OCI-LY3 (cell line): ENCODE data around the gene PPCDC.

Experiments used
- EZH2phosphoT487 ChIP-seq: fragments of 200-600 bp; shearing (Covaris generic); IDR thresholded peaks from 2 replicates; pipeline ENCODE4 v1.6.1; 2018; ENCODE audit warnings: antibody characterized with exemption, mixed run types, low read depth
- TF ChIP-seq, protein P1 (sequence below): fragments of 200-600, 300-600 bp; sonication (generic); IDR thresholded peaks from 2 replicates; pipeline ENCODE4 v1.5.1; 2014; ENCODE audit warnings: antibody characterized with exemption, low read length, low read depth

DNA sequence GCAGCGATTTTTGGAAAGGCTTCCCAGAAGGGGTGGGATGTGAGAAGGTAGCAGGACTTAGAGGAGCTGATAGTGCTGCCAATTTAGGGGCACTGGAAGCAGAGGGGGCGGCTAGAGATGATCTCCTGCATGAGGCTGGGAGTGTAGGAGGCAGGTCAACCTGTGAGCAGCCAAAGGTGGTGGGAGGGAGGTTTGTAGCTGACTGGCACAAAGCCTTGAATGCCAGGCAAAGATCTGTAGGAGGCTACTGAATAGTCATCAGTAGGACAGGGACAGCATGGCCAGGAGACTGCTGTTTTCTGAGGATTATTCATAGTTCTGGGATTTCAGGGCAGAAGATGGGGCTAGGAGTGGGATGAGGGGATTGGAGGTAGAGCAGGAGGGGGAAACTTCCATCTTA is 25.8 kb upstream of the PPCDC start:
- TF ChIP-seq, protein P1, sequence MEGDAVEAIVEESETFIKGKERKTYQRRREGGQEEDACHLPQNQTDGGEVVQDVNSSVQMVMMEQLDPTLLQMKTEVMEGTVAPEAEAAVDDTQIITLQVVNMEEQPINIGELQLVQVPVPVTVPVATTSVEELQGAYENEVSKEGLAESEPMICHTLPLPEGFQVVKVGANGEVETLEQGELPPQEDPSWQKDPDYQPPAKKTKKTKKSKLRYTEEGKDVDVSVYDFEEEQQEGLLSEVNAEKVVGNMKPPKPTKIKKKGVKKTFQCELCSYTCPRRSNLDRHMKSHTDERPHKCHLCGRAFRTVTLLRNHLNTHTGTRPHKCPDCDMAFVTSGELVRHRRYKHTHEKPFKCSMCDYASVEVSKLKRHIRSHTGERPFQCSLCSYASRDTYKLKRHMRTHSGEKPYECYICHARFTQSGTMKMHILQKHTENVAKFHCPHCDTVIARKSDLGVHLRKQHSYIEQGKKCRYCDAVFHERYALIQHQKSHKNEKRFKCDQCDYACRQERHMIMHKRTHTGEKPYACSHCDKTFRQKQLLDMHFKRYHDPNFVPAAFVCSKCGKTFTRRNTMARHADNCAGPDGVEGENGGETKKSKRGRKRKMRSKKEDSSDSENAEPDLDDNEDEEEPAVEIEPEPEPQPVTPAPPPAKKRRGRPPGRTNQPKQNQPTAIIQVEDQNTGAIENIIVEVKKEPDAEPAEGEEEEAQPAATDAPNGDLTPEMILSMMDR, result no peak
- no peak for TF ChIP-seq EZH2phosphoT487
